Esophagus squamous epithelium (tissue), 4 donors: ENCODE data around the gene HPSE2.

Source experiments
- CTCF ChIP-seq, 6 experiments: fragments of 450-650 bp in 4 of 6; fragments of 200-600 bp in 2 of 6; sonication (generic) in 2 of 6; IDR thresholded peaks; one replicate each; pipeline ENCODE4 v1.5.1; 2016 to 2019; ENCODE audit warnings: antibody characterized with exemption in 6 of 6, mild to moderate bottlenecking in 4 of 6, moderate library complexity in 4 of 6
- POLR2A ChIP-seq, 4 donors: fragments of 450-650 bp; IDR thresholded peaks; one replicate each; pipeline ENCODE4 v1.6.1; 2017; ENCODE audit warnings: antibody characterized with exemption in 4 of 4, mild to moderate bottlenecking in 4 of 4, moderate library complexity in 3 of 4

GRCh38 chr10:98445200-98445812 is 790.3 kb downstream of the HPSE2 start:
- TF ChIP-seq CTCF (IDR thresholded peaks at IDR 0.05), result no peak
- no peak for TF ChIP-seq POLR2A (IDR thresholded peaks at IDR 0.05)
